Fibroblast of villous mesenchyme (primary cell): ENCODE measurements around the gene LAG3. TPM values are rescaled to one million over a fixed set of nuclear protein-coding genes. Genes with fewer than 3 reads are reported as not detected.

ENCODE experiments used
- DNase-seq: peaks from one replicate; pipeline ENCODE4 v3.0.0-alpha.2; 2010; ENCODE audit warnings: low read depth
- H3K4me3 ChIP-seq: 2 replicates; pipeline ENCODE4 v1.5.1; 2011; ENCODE audit warnings: low read depth, mild to moderate bottlenecking, low read length
- total RNA-seq: library from RNA; depleted of rRNA; stranded (reverse); fragments of >200 nt; gene quantifications from 2 replicates; pipeline ENCODE4 v1.2.3, GENCODE V29; 2012
- TF ChIP-seq, protein P1 (sequence below): IDR thresholded peaks from 2 replicates; pipeline ENCODE4 v1.5.1; 2012; ENCODE audit warnings: low read depth, mild to moderate bottlenecking, low read length; ENCODE audit not compliant: insufficient read depth

Gene LAG3
- total RNA-seq, 1 donor: 0.43 TPM

DNA sequence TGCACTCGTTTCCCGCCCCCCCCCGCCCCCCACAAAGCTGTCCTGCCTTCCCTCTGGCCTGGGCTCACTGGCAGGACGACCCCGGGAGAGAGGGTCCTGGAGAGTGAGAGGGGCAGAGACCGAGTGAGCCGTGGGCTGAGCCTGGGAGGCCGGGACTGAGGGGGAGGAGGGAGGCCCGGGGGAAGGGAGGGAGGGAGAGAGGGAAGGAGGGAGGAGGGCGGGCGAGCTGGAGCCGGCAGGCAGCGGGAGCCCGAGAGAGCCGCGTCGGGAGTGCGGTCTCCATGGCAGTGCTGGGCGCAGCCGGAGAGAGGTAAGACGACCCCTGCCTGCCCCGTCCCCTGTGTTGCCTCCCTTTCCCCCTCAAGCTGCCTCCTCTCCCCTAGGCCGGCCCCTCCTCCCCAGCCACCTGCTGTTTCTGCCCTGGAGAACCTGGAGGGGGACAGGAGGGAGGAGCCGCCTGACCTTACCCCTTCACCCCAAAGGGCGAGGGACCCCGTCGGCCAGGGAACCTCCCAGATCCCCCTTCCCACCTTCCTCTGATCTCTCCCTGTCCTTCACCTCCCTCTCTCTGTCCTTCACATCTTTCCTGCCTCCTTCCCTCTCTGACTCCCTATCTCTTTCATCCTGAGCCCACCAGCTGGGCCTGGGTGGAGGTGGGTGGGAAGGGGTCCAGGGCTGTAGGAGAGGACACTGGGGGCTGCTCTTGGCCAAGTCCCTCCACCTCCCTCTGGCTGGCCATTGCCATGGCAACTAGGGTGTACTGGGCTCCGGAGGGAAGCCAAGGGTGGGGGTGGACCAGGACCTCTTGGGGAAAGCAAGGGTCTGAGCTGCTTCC, 49.5 kb downstream of the LAG3 start, which contains the start of gene GPR162:
TSS of gene GPR162 (plus strand) at position 231 of the 835 bp plus-strand sequence. CDS start 2,078 bp downstream, outside the sequence.
- TF ChIP-seq, protein P1, sequence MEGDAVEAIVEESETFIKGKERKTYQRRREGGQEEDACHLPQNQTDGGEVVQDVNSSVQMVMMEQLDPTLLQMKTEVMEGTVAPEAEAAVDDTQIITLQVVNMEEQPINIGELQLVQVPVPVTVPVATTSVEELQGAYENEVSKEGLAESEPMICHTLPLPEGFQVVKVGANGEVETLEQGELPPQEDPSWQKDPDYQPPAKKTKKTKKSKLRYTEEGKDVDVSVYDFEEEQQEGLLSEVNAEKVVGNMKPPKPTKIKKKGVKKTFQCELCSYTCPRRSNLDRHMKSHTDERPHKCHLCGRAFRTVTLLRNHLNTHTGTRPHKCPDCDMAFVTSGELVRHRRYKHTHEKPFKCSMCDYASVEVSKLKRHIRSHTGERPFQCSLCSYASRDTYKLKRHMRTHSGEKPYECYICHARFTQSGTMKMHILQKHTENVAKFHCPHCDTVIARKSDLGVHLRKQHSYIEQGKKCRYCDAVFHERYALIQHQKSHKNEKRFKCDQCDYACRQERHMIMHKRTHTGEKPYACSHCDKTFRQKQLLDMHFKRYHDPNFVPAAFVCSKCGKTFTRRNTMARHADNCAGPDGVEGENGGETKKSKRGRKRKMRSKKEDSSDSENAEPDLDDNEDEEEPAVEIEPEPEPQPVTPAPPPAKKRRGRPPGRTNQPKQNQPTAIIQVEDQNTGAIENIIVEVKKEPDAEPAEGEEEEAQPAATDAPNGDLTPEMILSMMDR: no peak
- H3K4me3 ChIP-seq: peak within 1 kb of the TSS; percentile 61
- peak; percentile 65 for DNase-seq

DNA sequence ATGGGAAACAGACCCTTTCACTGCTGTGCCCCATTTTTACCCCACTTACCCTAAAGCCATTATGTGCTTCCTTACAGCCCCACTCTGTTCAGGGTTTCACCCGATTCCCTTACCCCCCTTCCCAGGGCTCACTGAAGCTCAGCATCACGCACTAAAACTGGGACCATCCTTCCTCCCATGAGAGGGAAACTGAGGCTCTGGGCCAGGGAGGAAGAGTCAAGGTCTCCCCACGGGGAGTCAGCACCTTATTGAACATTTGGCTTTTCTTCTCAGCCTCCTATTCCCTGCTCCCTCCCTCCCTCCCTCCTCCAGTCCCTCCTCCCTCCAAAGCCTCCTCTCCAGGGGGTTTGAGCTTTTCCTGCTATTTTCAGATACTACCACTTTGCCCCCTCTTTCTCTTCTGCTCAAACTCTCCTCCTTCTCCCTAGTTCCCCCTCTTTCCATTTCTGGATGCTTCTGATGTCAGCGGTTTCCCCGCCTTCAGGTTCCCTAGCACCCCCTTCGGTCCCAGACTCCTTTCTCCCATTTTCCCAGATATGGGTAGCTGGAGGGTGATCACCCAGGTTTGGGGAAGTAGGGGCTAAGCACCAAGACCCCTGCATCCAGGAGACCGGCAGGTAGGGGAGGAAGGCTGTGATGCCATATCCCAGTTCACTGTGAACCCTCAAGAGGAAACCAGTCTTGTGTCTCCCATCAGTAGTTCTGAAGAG, 50.3 kb downstream of the LAG3 start:
- no peak for DNase-seq
- TF ChIP-seq, protein P1: no peak
- H3K4me3 ChIP-seq: peak overlapping the region; percentile 61

DNA sequence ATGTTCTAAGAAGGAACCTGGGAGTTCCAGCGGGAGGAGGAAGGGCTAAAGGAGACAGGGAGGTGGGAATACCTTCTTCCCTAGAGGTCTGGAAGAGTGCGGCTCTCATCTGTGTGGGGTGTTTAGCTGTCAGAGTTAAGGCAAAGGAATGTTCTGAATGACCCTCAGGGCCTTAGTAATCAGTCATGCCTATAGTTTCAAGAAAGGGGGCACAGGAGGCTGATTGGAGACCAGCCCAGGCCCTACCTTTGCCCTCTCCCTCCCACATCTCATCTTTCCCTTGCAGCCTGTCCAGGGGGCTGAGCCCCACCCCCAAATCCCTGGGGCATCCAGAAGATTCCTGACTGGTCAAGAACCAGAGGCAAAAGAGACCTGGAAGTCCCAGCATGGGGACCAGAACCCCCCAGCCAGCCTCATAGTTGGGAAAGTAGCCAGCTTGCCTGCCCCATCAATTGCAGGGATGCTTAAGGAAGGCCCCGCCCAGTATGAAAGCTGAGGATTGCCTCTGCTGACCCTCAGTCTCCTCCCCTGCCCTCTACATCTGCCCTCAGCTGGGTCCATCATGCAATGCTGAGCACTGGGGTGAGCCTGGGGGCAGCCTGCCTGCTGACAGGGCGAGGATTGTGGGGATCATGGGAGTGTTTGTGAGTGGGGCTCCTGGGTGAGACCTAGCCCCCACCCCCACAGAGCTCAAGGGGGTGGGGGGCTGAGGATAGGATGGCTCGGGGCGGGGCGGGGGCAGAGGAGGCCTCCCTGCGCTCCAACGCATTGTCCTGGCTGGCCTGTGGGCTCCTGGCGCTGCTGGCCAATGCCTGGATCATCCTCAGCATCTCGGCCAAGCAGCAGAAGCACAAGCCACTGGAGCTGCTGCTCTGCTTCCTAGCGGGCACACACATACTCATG, 51.1 kb downstream of the LAG3 start:
- no peak for DNase-seq
- TF ChIP-seq, protein P1: no peak
- no peak overlapping the region for H3K4me3 ChIP-seq

DNA sequence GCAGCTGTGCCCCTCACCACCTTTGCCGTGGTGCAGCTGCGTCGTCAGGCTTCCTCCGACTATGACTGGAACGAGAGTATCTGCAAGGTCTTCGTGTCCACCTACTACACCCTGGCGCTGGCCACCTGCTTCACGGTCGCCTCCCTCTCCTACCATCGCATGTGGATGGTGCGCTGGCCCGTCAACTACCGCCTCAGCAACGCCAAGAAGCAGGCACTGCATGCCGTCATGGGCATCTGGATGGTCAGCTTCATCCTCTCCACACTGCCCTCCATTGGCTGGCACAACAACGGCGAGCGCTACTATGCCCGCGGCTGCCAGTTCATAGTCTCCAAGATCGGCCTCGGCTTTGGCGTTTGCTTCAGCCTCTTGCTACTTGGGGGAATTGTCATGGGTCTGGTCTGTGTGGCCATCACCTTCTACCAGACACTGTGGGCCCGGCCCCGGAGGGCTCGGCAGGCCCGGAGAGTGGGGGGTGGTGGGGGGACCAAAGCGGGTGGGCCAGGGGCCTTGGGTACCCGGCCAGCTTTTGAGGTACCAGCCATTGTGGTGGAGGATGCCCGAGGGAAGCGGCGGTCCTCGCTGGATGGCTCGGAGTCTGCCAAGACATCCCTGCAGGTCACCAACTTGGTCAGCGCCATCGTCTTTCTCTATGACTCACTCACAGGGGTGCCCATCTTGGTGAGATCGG, 51.9 kb downstream of the LAG3 start:
- TF ChIP-seq, protein P1: no peak
- no peak for DNase-seq
- H3K4me3 ChIP-seq: no peak overlapping the region

DNA sequence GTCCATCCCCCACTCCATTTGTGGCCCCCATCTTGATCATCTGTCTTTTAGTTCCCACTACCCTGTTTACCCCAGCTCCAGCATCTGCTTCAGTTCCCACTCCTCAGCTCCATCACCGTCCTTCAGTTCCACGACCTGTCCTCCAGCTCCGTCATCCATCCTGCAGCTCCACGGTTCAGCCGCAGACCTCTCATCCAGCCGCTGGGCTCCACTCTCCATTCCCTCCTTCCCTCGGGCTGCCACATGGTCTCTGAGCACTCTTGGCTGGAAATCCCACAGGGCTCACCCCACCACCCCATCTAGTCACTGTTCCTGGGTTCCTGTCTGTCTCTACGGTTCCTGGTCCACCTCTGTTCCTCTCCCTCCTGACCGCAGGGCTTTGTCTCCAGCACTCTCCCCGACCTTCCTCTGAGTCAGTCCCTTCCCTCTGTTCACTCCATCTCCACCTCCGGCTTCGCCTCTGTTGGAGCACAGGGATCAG, 52.6 kb downstream of the LAG3 start:
- TF ChIP-seq, protein P1: no peak
- DNase-seq: no peak
- peak overlapping the region; percentile 4 for H3K4me3 ChIP-seq
